ENCODE data around the gene TASP1.

The TASP1 gene

GRCh38 chr20:13430346-13431002, 208.3 kb downstream of the TASP1 start:
- DNase-seq, result no peak

- DNase-seq, result no peak
Measured at GRCh38 chr20:13428684-13429083, 210.0 kb downstream of the TASP1 start.

- DNase-seq, result no peak
Measured at GRCh38 chr20:13426870-13427269, 211.9 kb downstream of the TASP1 start.

- DNase-seq, result no peak
Measured at GRCh38 chr20:13425381-13426135, 213.2 kb downstream of the TASP1 start.

DNA sequence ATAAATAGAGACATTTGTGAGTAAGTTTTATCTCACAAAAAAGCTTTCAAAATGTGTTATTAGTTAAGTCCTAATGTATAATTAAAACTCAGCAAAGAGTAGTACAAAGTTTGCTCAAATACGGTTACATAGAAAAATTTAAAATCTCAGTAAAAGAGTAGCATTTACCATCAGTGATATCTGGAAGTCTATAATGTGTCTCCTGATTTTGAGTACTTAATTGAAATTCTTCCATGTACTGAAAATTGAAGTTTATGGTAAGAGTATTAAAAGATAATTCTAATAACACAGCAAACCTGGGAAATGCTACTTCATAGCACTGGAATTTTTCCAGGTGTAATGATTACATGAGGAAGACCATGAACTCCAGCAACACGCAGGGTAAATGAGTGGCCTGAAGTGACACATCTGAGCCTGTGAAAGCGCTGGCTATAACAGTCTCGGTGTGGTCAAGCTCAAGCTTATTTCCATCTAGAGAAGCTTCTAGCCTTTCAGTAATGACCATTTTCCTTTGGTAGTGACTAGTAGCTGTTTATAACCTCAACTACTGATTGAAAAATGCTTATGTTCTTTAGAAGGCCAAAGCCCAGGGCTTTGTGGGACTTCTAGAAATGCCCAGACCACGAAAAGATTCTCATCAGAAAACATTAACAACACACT, 214.4 kb downstream of the TASP1 start:
- no peak for DNase-seq

GRCh38 chr20:13423472-13424173, 215.1 kb downstream of the TASP1 start:
- no peak for DNase-seq

- DNase-seq, result no peak
Measured at GRCh38 chr20:13422637-13423036, 216.1 kb downstream of the TASP1 start.

DNA sequence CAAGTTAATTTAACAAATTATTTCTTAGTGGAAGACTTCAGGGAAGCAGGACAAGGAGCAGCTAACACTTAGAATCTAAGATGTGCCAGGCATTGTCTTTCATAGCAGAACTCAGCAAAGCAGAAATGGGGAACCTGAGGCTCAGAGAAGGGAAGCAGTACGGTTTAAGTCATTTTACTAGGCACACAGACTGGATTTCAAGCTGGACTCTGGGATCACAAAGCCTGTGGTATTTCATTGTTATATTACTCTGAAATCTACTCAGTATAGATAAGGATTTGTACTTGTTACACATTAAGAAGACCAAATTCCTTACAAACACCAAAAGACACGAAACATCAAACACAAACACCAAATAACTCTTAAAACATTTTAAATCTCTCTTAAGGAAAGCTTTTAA, 218.1 kb downstream of the TASP1 start:
- no peak for DNase-seq

DNA sequence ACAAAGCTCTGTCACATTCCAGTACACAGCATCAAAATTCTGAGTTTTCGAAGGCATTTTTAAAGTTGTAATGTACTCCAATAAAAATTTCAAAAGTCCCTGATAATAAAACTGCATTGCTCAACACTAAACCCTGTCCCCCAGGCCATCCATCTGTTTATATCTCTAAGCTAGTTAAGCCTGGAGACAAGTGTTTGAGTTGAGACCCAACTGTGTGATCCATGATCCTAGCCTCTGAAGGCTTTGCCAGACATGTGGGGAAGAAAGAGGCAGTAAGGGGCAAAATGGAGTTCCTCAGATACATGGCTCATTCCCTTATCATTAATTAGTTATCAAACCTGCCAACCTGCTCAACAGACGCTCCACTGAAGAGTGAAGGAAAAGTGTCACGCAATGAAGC, 219.3 kb downstream of the TASP1 start:
- no peak for DNase-seq

- DNase-seq, result no peak
Measured at GRCh38 chr20:13418263-13419229, 220.2 kb downstream of the TASP1 start.

DNA sequence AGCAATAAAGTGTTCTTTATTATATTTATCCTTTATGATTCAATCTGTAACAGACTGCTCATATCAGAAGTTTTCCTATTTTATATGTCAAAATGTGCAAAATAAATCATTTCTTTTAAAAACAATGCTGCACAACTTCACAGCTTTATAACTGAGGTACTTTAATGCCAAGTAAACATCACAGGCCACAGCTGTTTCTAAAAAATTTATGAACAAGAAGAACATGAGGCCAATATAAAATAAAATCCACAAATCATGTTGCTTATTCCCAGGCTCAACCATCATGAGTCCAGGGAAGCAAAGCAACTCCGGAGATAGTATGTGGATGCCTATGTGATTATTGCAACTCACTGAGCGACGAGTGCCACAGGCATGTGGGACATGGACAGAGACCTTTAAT, 222.2 kb downstream of the TASP1 start:
- no peak for DNase-seq

DNA sequence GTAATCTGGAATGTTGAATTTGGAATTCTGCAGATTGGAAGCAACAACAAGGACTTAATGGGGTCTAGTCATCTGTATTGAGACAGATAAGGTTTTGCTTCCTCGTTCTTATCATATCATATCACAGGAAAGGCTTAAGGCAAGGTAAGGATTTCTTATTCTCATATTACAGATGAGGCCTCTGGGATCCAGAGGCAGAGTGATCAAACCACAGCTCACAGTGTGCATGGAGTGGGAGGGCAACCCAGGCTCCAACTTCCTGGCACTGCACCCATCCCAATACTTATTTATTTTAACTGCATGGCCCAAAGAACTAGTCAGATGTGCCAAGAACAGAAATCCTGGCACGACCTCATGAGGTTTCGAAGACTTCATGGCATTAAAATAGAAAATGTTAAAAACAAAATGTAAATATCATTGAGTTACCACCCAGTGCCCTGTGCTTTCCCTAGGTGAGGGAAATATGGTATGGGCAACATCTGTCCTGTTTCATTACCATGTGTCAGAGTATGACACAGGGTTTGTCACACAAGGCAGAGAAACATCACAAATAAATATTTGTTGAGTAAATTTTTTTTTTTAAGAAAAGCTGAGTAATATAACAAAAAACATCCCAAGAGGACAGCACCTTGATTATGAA, 225.8 kb downstream of the TASP1 start:
- no peak for DNase-seq

DNA sequence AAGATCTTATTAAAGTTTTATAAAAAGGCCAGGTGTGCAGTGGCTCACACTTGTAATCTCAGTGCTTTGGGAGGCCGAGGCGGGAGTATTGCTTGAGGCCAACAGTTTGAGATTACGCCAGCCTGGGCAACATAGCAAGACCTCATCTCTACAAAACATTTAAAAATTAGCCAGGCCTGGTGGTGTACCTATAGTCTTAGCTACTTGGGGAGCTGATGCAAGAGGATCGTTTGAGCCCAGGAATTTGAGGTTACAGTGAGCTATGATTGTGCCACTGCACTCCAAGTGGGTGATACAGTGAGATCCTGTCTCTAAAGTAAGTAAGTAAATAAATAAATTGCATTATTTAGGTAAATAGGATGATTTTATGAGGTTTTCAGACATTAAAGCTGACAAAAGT, 234.4 kb downstream of the TASP1 start:
- no peak for DNase-seq

GRCh38 chr20:13403453-13403852, 235.3 kb downstream of the TASP1 start:
- DNase-seq, result no peak

- DNase-seq, result no peak
Measured at GRCh38 chr20:13402986-13403385, 235.7 kb downstream of the TASP1 start.

GRCh38 chr20:13402171-13402760, 236.5 kb downstream of the TASP1 start:
- no peak for DNase-seq

DNA sequence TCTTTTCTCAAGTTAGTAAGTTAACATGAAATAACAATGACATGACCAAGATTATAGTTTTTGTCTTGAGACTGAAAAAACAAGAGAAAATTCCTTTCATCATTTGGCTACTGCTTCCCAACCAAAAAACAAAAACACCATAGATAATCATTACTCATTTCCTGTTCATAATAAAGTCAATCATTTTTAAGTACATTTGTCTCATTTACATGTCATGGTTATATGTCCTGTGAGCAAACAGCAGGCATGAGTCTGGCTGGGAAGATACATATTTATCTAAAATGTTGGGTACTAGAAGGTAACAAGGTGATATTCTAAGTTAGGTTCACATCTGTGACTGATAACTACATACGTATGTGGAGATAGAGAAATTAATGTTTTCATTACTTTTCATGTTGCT, 237.1 kb downstream of the TASP1 start:
- DNase-seq, result no peak

DNA sequence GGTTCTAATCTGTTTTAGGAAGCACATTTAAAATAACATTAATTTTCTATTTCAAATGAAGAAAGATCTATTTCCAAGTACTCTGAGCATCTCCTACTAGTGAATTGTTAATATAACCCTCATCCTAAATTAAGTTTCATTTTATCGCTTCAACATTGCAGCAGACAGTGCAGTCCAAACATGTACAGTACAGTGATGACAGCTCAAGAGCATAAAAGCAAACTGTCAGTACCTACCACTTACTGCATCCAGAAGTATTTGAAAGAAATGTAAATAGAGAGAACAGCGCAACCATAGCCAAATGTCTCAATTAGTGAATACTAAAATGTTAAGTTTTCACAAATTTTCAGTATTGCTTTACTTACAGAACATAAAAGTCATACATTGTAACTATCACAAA, 238.3 kb downstream of the TASP1 start:
- no peak for DNase-seq

DNA sequence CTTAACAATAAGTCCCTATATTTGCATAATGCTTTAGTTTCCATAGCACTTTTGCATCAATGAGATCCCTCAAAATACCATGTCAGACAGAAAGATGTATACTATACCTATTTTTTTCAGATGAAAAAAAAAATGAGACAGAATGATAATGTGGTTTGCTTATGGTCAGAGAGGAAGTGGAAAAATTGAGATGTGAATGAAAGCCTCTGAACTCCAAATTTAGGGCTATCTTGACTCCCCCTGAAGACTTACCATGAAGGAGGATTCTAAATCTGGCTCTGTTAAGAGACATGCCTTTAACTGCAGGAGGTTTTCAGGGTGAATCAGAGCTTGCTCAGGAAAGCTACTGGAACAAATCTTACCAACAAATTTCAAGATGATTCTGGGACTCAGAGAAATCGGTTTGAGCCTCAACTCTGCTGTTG, 241.4 kb downstream of the TASP1 start:
- DNase-seq, result no peak

- DNase-seq, result no peak
Measured at GRCh38 chr20:13396826-13397225, 241.9 kb downstream of the TASP1 start.

- DNase-seq, result no peak
Measured at GRCh38 chr20:13396022-13396421, 242.7 kb downstream of the TASP1 start.

Data from activated T-cell treated with anti-CD3 and anti-CD28 coated beads for 4 hours (primary cell).